Spleen (tissue), 7 donors: Measurements from ENCODE around the gene AFF1.
A peak's percentile ranks its signal among the peaks of the same experiment; 100 is the strongest.

Experiments used
- CTCF ChIP-seq, 11 experiments: fragments of 200-600 bp in 7 of 11; fragments of 450-650 bp in 4 of 11; sonication (generic) in 4 of 11; IDR thresholded peaks in 8 of 11; conservative IDR thresholded peaks in 3 of 11; 1 replicate in 7 of 11; 2 replicates in 4 of 11; pipeline versions ENCODE4 v1.4.0 to v1.8.0; 2016 to 2021; ENCODE audit warnings: antibody characterized with exemption in 11 of 11, inconsistent platforms in 4 of 11, mild to moderate bottlenecking in 1 of 11
- POLR2A ChIP-seq, 3 donors: fragments of 450-650 bp; IDR thresholded peaks; one replicate each; pipeline ENCODE4 v1.5.1; 2017; ENCODE audit warnings: antibody characterized with exemption in 3 of 3, mild to moderate bottlenecking in 1 of 3
- POLR2AphosphoS5 ChIP-seq, 3 donors: sonication (generic); formaldehyde crosslinking; IDR thresholded peaks; one replicate each; pipeline ENCODE4 v1.5.1; 2017; ENCODE audit warnings: antibody characterized with exemption in 3 of 3
- donor health status: DM: no; HTN: no; CAD: no; lungs with moderate emphysema.
- donor health status: DM: no; HTN: no; CAD: no.
- donor health status: DM: no; HTN: no; CAD: no.

- TF ChIP-seq CTCF (IDR thresholded peaks at IDR 0.05 in 8 of 11, conservative IDR thresholded peaks at IDR 0.05 in 3 of 11): no peak
- TF ChIP-seq POLR2AphosphoS5 (IDR thresholded peaks at IDR 0.05): peak in 1 of 3 donors; percentile 32
- no peak for TF ChIP-seq POLR2A (IDR thresholded peaks at IDR 0.05)
These were observed 98.2 kb downstream of the AFF1 start for GRCh38 chr4:87032884-87033533.
